Measurements from ENCODE around the gene C1orf87. TPM values are rescaled to one million over a fixed set of nuclear protein-coding genes. Genes with fewer than 3 reads are reported as not detected.

Gene C1orf87
- total and polyA plus RNA-seq, 4 donors = 4.3 to 13.8 (median 7.7) TPM

DNA sequence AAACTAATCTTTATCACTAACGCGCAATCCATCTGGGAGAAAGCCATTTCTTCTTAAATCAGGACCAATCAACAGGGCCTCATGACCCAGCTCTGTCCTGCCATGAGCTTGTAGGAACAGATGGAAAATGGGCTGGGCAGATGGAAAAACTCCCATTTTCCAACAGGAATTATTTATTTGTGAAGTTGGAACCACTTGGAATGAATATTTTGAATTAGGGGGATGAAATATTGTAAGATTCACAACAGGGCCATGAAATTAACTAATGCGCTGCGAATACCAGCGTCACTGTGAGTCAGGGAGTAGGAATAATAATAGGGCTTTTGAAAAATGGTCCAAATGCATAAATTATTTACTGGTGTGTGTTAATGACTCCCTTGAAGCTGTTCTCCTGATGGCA, 93.9 kb downstream of the C1orf87 start:
- Histone ChIP-seq H3K4me1 (ENCODE audit: control insufficient read depth in 5 of 5, insufficient read depth in 5 of 5, low read length in 5 of 5) (peaks cover 0 to 11% (median 0%) of the 10 kb centered on the region in 5 donors), H3K36me3 (ENCODE audit: control insufficient read depth in 4 of 4, insufficient read depth in 4 of 4, low read length in 4 of 4) (no peaks in the 10 kb centered on the region), H3K4me3 (no peak overlapping the region), H3K27ac (ENCODE audit: low read depth in 1 of 2, low read length in 1 of 2) (no peak overlapping the region), H3K27me3 (ENCODE audit: control insufficient read depth in 3 of 3, insufficient read depth in 3 of 3, low read length in 2 of 3) (no peaks in the 10 kb centered on the region), H3K9ac (ENCODE audit: insufficient read depth in 1 of 2, low read length in 2 of 2) (no peak overlapping the region), H3K9me3 (ENCODE audit: control insufficient read depth in 4 of 4, insufficient read depth in 3 of 4, low read length in 3 of 4) (peaks cover 0 to 1% (median 0%) of the 10 kb centered on the region in 4 donors)
- ATAC-seq (ENCODE audit: insufficient read depth, low FRiP score) (no peak), DNase-seq (no peak)
- 92 to 97% methylated on average over 5 of the region's 5 CpGs for WGBS, 2 donors
- TF ChIP-seq, protein P1, sequence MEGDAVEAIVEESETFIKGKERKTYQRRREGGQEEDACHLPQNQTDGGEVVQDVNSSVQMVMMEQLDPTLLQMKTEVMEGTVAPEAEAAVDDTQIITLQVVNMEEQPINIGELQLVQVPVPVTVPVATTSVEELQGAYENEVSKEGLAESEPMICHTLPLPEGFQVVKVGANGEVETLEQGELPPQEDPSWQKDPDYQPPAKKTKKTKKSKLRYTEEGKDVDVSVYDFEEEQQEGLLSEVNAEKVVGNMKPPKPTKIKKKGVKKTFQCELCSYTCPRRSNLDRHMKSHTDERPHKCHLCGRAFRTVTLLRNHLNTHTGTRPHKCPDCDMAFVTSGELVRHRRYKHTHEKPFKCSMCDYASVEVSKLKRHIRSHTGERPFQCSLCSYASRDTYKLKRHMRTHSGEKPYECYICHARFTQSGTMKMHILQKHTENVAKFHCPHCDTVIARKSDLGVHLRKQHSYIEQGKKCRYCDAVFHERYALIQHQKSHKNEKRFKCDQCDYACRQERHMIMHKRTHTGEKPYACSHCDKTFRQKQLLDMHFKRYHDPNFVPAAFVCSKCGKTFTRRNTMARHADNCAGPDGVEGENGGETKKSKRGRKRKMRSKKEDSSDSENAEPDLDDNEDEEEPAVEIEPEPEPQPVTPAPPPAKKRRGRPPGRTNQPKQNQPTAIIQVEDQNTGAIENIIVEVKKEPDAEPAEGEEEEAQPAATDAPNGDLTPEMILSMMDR (IDR thresholded peaks at IDR 0.05; ENCODE audit: control extremely low read depth, extremely low read depth) = no peak

DNA sequence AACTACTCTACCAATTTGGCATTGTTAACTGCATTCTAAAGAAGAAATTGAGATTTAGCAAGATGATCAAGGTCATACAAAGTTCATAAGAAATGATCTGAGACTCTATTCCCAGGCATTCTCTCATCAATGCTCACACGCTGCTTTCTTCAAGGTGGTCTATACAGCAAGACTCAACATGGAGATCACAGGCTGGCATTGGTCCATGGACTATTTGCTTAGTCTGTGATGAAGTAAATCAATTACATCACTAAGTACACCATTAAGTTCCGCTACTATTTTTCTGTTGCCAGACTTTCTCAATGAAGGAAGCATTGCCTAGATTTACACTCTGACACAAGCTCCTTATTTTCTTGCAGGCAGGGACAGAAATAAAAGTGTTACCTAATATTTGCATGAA, 95.1 kb downstream of the C1orf87 start:
- DNase-seq (peak; percentile 39 to 71 (median 46)), ATAC-seq (ENCODE audit: insufficient read depth, low FRiP score) (no peak)
- Histone ChIP-seq H3K36me3 (ENCODE audit: control insufficient read depth in 4 of 4, insufficient read depth in 4 of 4, low read length in 4 of 4) (no peaks in the 10 kb centered on the region), H3K4me1 (ENCODE audit: control insufficient read depth in 5 of 5, insufficient read depth in 5 of 5, low read length in 5 of 5) (peaks cover 0 to 11% (median 0%) of the 10 kb centered on the region in 5 donors), H3K4me3 (no peak overlapping the region), H3K27ac (ENCODE audit: low read depth in 1 of 2, low read length in 1 of 2) (no peak overlapping the region), H3K9me3 (ENCODE audit: control insufficient read depth in 4 of 4, insufficient read depth in 3 of 4, low read length in 3 of 4) (peaks cover 0 to 1% (median 0%) of the 10 kb centered on the region in 4 donors), H3K27me3 (ENCODE audit: control insufficient read depth in 3 of 3, insufficient read depth in 3 of 3, low read length in 2 of 3) (no peaks in the 10 kb centered on the region), H3K9ac (ENCODE audit: insufficient read depth in 1 of 2, low read length in 2 of 2) (no peak overlapping the region)
- 76 to 79% methylated on average over 2 of the region's 2 CpGs for WGBS, 2 donors
- TF ChIP-seq, protein P1 (IDR thresholded peaks at IDR 0.05; ENCODE audit: control extremely low read depth, extremely low read depth) = no peak

DNA sequence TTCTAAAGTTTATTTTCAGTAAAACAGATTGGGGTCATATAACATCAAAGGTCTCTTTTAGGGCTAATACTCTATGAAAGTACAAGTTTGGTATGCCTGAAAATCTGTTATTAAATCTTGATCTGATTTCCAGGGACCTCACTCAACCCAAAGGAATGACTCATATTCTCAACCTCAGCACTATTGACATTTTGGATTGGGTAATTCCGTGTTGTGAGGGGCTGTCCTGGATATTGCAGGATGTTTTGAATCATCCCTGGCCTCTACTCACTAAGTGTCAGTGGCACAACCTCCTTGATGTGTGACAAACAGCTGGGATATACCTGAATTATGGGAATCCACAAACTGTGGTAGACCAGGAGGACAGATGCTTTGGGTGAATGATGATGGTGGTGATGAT, 95.5 kb downstream of the C1orf87 start:
- TF ChIP-seq, protein P1 (IDR thresholded peaks at IDR 0.05; ENCODE audit: control extremely low read depth, extremely low read depth) = no peak
- no peak for ATAC-seq (ENCODE audit: insufficient read depth, low FRiP score)
- no peak for DNase-seq
- peaks cover 0 to 1% (median 0%) of the 10 kb centered on the region in 4 donors for H3K9me3 ChIP-seq (ENCODE audit: control insufficient read depth in 4 of 4, insufficient read depth in 3 of 4, low read length in 3 of 4)
- H3K36me3 ChIP-seq (ENCODE audit: control insufficient read depth in 4 of 4, insufficient read depth in 4 of 4, low read length in 4 of 4) = no peaks in the 10 kb centered on the region
- no peaks in the 10 kb centered on the region for H3K27me3 ChIP-seq (ENCODE audit: control insufficient read depth in 3 of 3, insufficient read depth in 3 of 3, low read length in 2 of 3)
- 55 to 74% methylated on average over 1 of the region's 1 CpG for WGBS, 2 donors
- H3K9ac ChIP-seq (ENCODE audit: insufficient read depth in 1 of 2, low read length in 2 of 2) = no peak overlapping the region
- peaks cover 0 to 11% (median 0%) of the 10 kb centered on the region in 5 donors for H3K4me1 ChIP-seq (ENCODE audit: control insufficient read depth in 5 of 5, insufficient read depth in 5 of 5, low read length in 5 of 5)
- H3K27ac ChIP-seq (ENCODE audit: low read depth in 1 of 2, low read length in 1 of 2) = no peak overlapping the region
- no peak overlapping the region for H3K4me3 ChIP-seq

DNA sequence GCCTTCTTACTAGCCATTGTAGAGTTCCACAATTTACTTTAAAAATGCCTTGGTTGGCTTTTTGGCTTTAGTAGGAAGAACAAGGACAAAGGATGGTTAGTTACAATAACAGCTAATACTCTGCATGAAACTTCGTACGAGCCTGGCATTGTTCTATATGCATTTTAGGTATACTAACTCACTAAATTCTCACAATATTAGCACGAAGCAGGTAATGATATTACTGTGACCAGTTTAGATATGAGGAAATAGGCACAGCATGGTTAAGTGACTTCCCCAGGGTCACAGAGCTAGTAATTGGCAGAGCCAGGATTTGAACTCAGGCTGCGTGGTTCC, 96.5 kb downstream of the C1orf87 start:
- TF ChIP-seq, protein P1 (IDR thresholded peaks at IDR 0.05; ENCODE audit: control extremely low read depth, extremely low read depth) = no peak
- Histone ChIP-seq H3K9ac (ENCODE audit: insufficient read depth in 1 of 2, low read length in 2 of 2) (no peak overlapping the region), H3K27me3 (ENCODE audit: control insufficient read depth in 3 of 3, insufficient read depth in 3 of 3, low read length in 2 of 3) (no peaks in the 10 kb centered on the region), H3K9me3 (ENCODE audit: control insufficient read depth in 4 of 4, insufficient read depth in 3 of 4, low read length in 3 of 4) (peaks cover 0 to 1% (median 0%) of the 10 kb centered on the region in 4 donors), H3K4me1 (ENCODE audit: control insufficient read depth in 5 of 5, insufficient read depth in 5 of 5, low read length in 5 of 5) (peaks cover 0 to 15% (median 0%) of the 10 kb centered on the region in 5 donors), H3K4me3 (no peak overlapping the region), H3K36me3 (ENCODE audit: control insufficient read depth in 4 of 4, insufficient read depth in 4 of 4, low read length in 4 of 4) (no peaks in the 10 kb centered on the region), H3K27ac (ENCODE audit: low read depth in 1 of 2, low read length in 1 of 2) (no peak overlapping the region)
- 80 to 83% methylated on average over 4 of the region's 4 CpGs for WGBS, 2 donors
- ATAC-seq (ENCODE audit: insufficient read depth, low FRiP score) (no peak), DNase-seq (no peak)
